GM12875 (cell line): ENCODE results near the gene DUSP3.

Experiments
- H3K4me3 ChIP-seq: one replicate; pipeline ENCODE4 v1.5.1; 2011; ENCODE audit warnings: low read depth, low read length, control low read depth
- CTCF ChIP-seq: IDR thresholded peaks from 2 replicates; pipeline ENCODE4 v1.5.1; 2011; ENCODE audit warnings: low read depth, mild to moderate bottlenecking, control low read depth, inconsistent platforms, low read length, moderate library complexity, borderline replicate concordance; ENCODE audit not compliant: insufficient read depth

Gene DUSP3

GRCh38 chr17:43788540-43788939, 9.8 kb upstream of the DUSP3 start:
- no peak for TF ChIP-seq CTCF
- no peak overlapping the region for H3K4me3 ChIP-seq

DNA sequence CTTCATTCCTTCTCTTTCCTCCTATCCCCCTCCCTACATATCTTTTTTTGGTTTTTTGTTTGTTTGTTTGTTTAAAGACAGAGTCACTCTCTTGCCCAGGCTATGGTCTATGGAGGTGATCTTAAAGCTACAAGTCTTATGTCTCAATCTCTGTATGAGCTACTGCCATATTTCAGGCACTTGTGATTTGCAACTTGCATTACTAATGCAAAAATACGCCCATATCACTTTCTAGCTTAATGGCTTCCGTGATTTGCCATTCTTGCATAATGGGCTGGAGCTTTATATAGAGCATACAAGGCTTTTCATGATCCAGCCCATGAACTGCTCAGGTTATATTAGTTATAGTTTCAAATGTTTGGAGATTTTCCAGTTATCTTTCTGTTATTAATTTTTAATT, 9.0 kb upstream of the DUSP3 start:
- TF ChIP-seq CTCF, result no peak

GRCh38 chr17:43784628-43785101, 5.9 kb upstream of the DUSP3 start:
- no peak for TF ChIP-seq CTCF
- H3K4me3 ChIP-seq, result no peak overlapping the region

More for the DNA sequence above, 9.0 kb upstream of the DUSP3 start:
- H3K4me3 ChIP-seq, result no peak overlapping the region

DNA sequence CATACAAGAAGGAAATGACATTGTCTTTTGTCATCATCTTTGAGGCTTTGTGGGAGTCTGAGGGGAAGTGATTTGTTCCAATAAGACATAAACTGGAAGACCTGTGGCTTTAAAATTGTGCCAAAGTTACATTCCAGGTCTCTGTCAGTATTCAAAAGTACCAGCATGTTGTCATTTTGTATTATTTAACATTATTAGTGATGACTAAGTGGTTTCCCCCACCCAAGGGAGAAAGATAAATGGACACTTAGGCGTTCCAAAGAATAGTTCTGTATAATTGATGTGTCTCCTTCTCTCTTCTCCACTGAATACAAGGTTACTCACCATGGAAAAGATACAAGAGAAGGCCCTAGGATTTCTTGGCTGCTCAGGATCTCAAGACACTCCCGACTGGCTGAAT, 5.3 kb upstream of the DUSP3 start:
- no peak for TF ChIP-seq CTCF
- no peak overlapping the region for H3K4me3 ChIP-seq

- no peak overlapping the region for H3K4me3 ChIP-seq
- no peak for TF ChIP-seq CTCF
Measured at GRCh38 chr17:43782913-43783680, 4.3 kb upstream of the DUSP3 start.

DNA sequence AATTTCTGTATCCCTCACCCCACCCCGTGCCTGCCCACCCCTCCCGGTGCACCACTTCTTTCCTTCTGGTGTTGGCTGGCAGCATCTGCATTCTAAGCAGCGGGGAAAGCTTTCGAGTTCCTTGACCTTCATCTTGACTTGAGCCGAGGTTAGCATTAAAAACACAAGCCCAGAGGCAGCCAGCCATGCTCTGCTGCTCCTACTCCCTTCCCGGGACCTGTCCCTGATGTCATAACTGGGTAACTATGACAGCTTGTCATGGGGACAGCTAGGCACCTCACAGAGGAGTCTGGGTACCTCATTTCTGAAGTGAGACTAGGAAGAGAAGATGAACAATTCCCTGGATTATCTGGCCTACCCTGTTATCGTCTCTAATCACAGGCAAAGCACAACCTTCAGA, 1.4 kb upstream of the DUSP3 start, which contains the start of gene CFAP97D1:
CFAP97D1 (plus strand) TSS at position 301 of the 400 bp plus-strand sequence; CDS start at position 329, 28 bp downstream.
- no peak for TF ChIP-seq CTCF
- H3K4me3 ChIP-seq, result no peak within 1 kb of the TSS
